HepG2 (cell line): ENCODE data around the gene PACS2. TPM values are rescaled to one million over a fixed set of nuclear protein-coding genes. Genes with fewer than 3 reads are reported as not detected.

Source experiments
- ATAC-seq: fragments of 200-7000 bp; cut with Tn5 transposase; 3 replicates; pipeline ENCODE4 v1.9.1; 2020; ENCODE audit warnings: mild to moderate bottlenecking, moderate library complexity
- BruUV-seq: library from RNA; stranded (reverse); fragments of 400-500 nt; replicated peaks from 2 replicates; lab custom pipeline; 2021; lab: Mats Ljungman, UMichigan
- CTCF ChIA-PET: fragments of 300-600 bp; formaldehyde crosslinking; extraction: SDS; loops from one replicate; lab custom pipeline; 2021; ENCODE audit warnings: low total read pairs, inconsistent platforms, low intra/inter-chr PET ratio; lab: Yijun Ruan, JAX
- POLR2A ChIA-PET: fragments of 350-600 bp; sonication (Branson Sonifier 250); formaldehyde crosslinking; loops from one replicate; lab custom pipeline; 2020; ENCODE audit warnings: antibody characterized with exemption, inconsistent platforms; lab: Yijun Ruan, JAX
- DNase-seq: peaks from one replicate; pipeline ENCODE4 v3.0.0-alpha.2; 2015; ENCODE audit warnings: low spot score
- FAIRE-seq: peaks from 3 replicates; lab custom pipeline; 2011; peaks lifted over from hg19 to GRCh38; lab: Jason Lieb, UNC
- H2AFZ ChIP-seq: one replicate; pipeline ENCODE4 v1.6.1; 2011; ENCODE audit warnings: low read length, inconsistent platforms
- H3K27ac ChIP-seq: fragments of 300-600 bp; 3 replicates; pipeline ENCODE4 v1.8.0; 2011; ENCODE audit warnings: mixed run types, mild to moderate bottlenecking, mixed read lengths, low read length, inconsistent platforms; ENCODE audit not compliant: insufficient read depth; ENCODE audit errors: extremely low read length
- H3K27me3 ChIP-seq, 2 experiments: fragments of 200-600 bp in 1 of 2; 2 replicates in 1 of 2; 3 replicates in 1 of 2; pipeline versions ENCODE4 v1.6.0 to v1.8.0; 2011; ENCODE audit warnings: low read length in 2 of 2, mild to moderate bottlenecking in 2 of 2, moderate library complexity in 2 of 2, inconsistent platforms in 1 of 2; ENCODE audit not compliant: insufficient read depth in 2 of 2, control insufficient read depth in 1 of 2
- H3K36me3 ChIP-seq, 2 experiments: fragments of 200-600 bp in 1 of 2; replicated peaks in 1 of 2; 2 replicates in 1 of 2; 3 replicates in 1 of 2; pipeline versions ENCODE4 v1.5.1 to v1.8.0; 2011; ENCODE audit warnings: low read length in 2 of 2, inconsistent platforms in 1 of 2; ENCODE audit not compliant: insufficient read depth in 2 of 2, control insufficient read depth in 1 of 2
- H3K4me1 ChIP-seq: 2 replicates; pipeline ENCODE4 v1.5.1; 2012; ENCODE audit warnings: low read length, inconsistent platforms; ENCODE audit not compliant: insufficient read depth
- H3K4me2 ChIP-seq: 2 replicates; pipeline ENCODE4 v1.6.0; 2011; ENCODE audit warnings: low read depth, low read length, inconsistent platforms
- H3K4me3 ChIP-seq, 3 experiments: fragments of 200-600 bp in 1 of 3; sonication (generic), shearing (Covaris generic) in 1 of 3; replicated peaks in 1 of 3; 2 replicates each; pipeline ENCODE4 v1.5.1; 2011 to 2016; ENCODE audit warnings: low read length in 3 of 3, inconsistent platforms in 2 of 3, low read depth in 2 of 3, mild to moderate bottlenecking in 2 of 3, control low read depth in 1 of 3, mixed read lengths in 1 of 3; ENCODE audit not compliant: insufficient read depth in 1 of 3
- H3K79me2 ChIP-seq: one replicate; pipeline ENCODE4 v1.6.1; 2011; ENCODE audit warnings: low read length, inconsistent platforms; ENCODE audit not compliant: insufficient read depth
- H3K9ac ChIP-seq: 2 replicates; pipeline ENCODE4 v1.6.0; 2011; ENCODE audit warnings: mild to moderate bottlenecking, low read depth, low read length, inconsistent platforms; ENCODE audit not compliant: insufficient read depth
- H3K9me3 ChIP-seq: 2 replicates; pipeline ENCODE4 v1.5.1; 2012; ENCODE audit warnings: mild to moderate bottlenecking, low read length
- H4K20me1 ChIP-seq: 2 replicates; pipeline ENCODE4 v1.6.0; 2011; ENCODE audit warnings: inconsistent platforms, mild to moderate bottlenecking, low read length, moderate library complexity; ENCODE audit not compliant: insufficient read depth
- CTCF ChIP-seq: sonication (generic); formaldehyde crosslinking; IDR thresholded peaks from 2 replicates; pipeline ENCODE4 v1.5.0; 2020; ENCODE audit warnings: mild to moderate bottlenecking, missing genetic modification reagents, moderate library complexity
- STAG1 ChIP-seq: sonication (generic); formaldehyde crosslinking; IDR thresholded peaks from 2 replicates; pipeline ENCODE4 v1.4.0; 2020; ENCODE audit warnings: missing genetic modification reagents
- TBX3 ChIP-seq: fragments of 450-650 bp; IDR thresholded peaks from 2 replicates; pipeline ENCODE4 v1.6.1; 2017; ENCODE audit warnings: antibody characterized with exemption, mild to moderate bottlenecking, inconsistent platforms, borderline replicate concordance
- ZNF552 ChIP-seq: sonication (generic); formaldehyde crosslinking; IDR thresholded peaks from 2 replicates; pipeline ENCODE4 v1.9.0; 2022; ENCODE audit warnings: missing genetic modification reagents, mild to moderate bottlenecking, borderline replicate concordance
- WGBS: methylation state at CpG from one replicate; pipeline ENCODE4 v1.1.6; 2017; ENCODE audit warnings: low lambda C conversion rate; 5-methylcytosine and 5-hydroxymethylcytosine counted together
- in situ Hi-C: cut with HindIII; loops from 2 replicates; pipeline ENCODE4 v1.10.0; 2017; ENCODE audit warnings: low pct_unique_long_range_greater_than_20kb; ENCODE audit not compliant: extremely low pct_ligation_motif_present
- intact Hi-C: fragments of 100-400 bp; cut with micrococcal nuclease; formaldehyde crosslinking; loops from one replicate; pipeline ENCODE4 v1.10.0; 2022; ENCODE audit not compliant: unreplicated experiment
- polyA plus RNA-seq, 8 experiments: library from polyadenylated mRNA; depleted of rRNA in 3 of 8; stranded (reverse) in 7 of 8; unstranded in 1 of 8; fragments of >200 nt; fragmentation: Illumina TruSeq in 4 of 8; extraction: Trizol in 4 of 8; gene quantifications; 2 replicates each; pipeline versions ENCODE4 v1.2.1 to v1.2.3, GENCODE V29; 2011 to 2016; ENCODE audit warnings: low read depth in 4 of 8, missing spikeins in 1 of 8, mixed read lengths in 1 of 8; ENCODE audit not compliant: insufficient read depth in 1 of 8
- total RNA-seq, 5 experiments: library from RNA; depleted of rRNA; stranded (reverse); fragments of >200 nt; fragmentation: Illumina TruSeq; extraction: Trizol; gene quantifications; 2 replicates each; pipeline ENCODE4 v1.2.3, GENCODE V29; 2016; ENCODE audit warnings: low read depth in 1 of 5
- TF ChIP-seq, protein P1 (sequence below): sonication (generic); formaldehyde crosslinking; IDR thresholded peaks from 2 replicates; pipeline ENCODE4 v1.8.0; 2022; ENCODE audit warnings: mild to moderate bottlenecking, missing genetic modification reagents, moderate library complexity

PACS2 gene
- total and polyA plus RNA-seq, 2 of the 13 experiments (the other 11 are each of a cell fraction or from before 2014, with no cell fraction given): 23.6 to 27.6 TPM

DNA sequence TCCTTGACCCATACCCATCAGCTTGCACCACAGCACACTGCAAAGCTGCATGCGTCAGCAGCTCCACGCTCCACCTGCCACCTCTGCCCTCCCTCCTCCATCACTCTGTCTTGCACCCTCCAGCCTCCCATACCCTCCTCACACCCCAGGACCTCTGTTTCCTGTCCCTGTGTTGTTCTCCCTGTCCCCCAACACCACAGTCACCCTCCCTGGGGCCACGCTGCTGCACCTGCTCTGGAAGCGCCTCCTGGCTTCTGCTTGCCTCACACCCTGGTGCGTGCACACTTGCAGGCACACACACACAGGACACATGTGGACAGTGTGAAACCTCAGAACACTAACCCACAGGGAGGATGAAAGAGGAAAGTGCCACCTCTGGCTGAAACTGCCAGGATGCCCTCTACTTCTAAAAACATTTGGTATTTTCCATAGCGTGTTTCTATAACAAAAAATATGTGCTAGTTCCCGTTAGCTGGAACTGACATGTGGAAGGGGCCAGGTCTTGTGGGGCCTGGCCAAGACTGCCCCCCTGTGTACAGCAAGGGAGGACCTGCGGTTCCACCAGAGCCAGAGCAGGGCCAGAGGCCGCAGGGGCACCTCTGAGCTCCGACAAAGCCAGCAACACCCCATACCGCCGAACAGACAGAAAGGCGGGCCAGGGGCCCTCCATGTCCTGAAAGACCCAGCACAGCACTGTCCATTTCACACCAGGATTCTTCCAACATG, 23.8 kb upstream of the PACS2 start:
- Histone ChIP-seq H4K20me1 (peaks cover 3% of the 10 kb centered on the region; the same call in 1 of the 2 replicates), H3K27me3 (no peaks in the 10 kb centered on the region), H3K9me3 (no peaks in the 10 kb centered on the region), H3K4me2 (no peak overlapping the region)
- 94% methylated on average over 8 of the region's 13 CpGs for WGBS
- POLR2A ChIA-PET: no interaction called here
- no peak for DNase-seq
- intact Hi-C loops: no loop called here
- TF ChIP-seq CTCF (peak; percentile 38), STAG1 (CRISPR knock-in tag) (0 out of 2 replicates have a peak, but pooled peaks have one; percentile 20), TBX3 (no peak)
- TF ChIP-seq, all 625 proteins: peak for 2
- Histone ChIP-seq H3K4me3 (no peak overlapping the region), H3K79me2 (peaks cover 47% of the 10 kb centered on the region), H2AFZ (no peak overlapping the region), H3K9ac (no peak overlapping the region), H3K4me1 (no peaks in the 10 kb centered on the region), H3K36me3 (peaks cover 0 to 3% of the 10 kb centered on the region in 2 experiments; a peak in 1 of 5 replicates), H3K27ac (no peak overlapping the region)
- ATAC-seq (peak; percentile 46), FAIRE-seq (no peak)
- no TSS peak for BruUV-seq
- in situ Hi-C loops: no loop called here
- CTCF ChIA-PET: no interaction called here

GRCh38 chr14:105292826-105293711, 21.5 kb upstream of the PACS2 start:
- DNase-seq (no peak), ATAC-seq (no peak), FAIRE-seq (no peak)
- peaks cover 6% of the 10 kb centered on the region for H3K4me1 ChIP-seq
- no peak overlapping the region for H3K4me2 ChIP-seq
- TF ChIP-seq, protein P1, sequence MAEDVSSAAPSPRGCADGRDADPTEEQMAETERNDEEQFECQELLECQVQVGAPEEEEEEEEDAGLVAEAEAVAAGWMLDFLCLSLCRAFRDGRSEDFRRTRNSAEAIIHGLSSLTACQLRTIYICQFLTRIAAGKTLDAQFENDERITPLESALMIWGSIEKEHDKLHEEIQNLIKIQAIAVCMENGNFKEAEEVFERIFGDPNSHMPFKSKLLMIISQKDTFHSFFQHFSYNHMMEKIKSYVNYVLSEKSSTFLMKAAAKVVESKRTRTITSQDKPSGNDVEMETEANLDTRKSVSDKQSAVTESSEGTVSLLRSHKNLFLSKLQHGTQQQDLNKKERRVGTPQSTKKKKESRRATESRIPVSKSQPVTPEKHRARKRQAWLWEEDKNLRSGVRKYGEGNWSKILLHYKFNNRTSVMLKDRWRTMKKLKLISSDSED (CRISPR knock-in tag): no peak
- TF ChIP-seq ZNF552 (CRISPR knock-in tag): no peak
- ChIA-PET POLR2A (no interaction called here), CTCF (no interaction called here)
- no TSS peak for BruUV-seq
- no peaks in the 10 kb centered on the region for H3K27me3 ChIP-seq
- H2AFZ ChIP-seq: no peak overlapping the region
- H4K20me1 ChIP-seq: peaks cover 5% of the 10 kb centered on the region; the same call in 1 of the 2 replicates
- H3K79me2 ChIP-seq: peaks cover 50% of the 10 kb centered on the region
- no peak overlapping the region for H3K27ac ChIP-seq
- H3K36me3 ChIP-seq: no peaks in the 10 kb centered on the region
- H3K9me3 ChIP-seq: no peaks in the 10 kb centered on the region
- in situ Hi-C loops: no loop called here
- H3K9ac ChIP-seq: no peak overlapping the region
- 95% methylated on average over 19 of the region's 26 CpGs for WGBS
- intact Hi-C loops: no loop called here
- no peak overlapping the region for H3K4me3 ChIP-seq
